ENCODE results near the gene NCK1.

NCK1 gene

GRCh38 chr3:136909187-136909586 lies 47.2 kb downstream of the NCK1 start:
- no peak for DNase-seq

- DNase-seq, result no peak
Observed at GRCh38 chr3:136910697-136911096, 48.7 kb downstream of the NCK1 start.

- no peak for DNase-seq
Observed at GRCh38 chr3:136913168-136913567, 51.2 kb downstream of the NCK1 start.

GRCh38 chr3:136914739-136915138 lies 52.7 kb downstream of the NCK1 start:
- DNase-seq, result no peak

- DNase-seq, result no peak
Observed at GRCh38 chr3:136916223-136916622, 54.2 kb downstream of the NCK1 start.

- DNase-seq, result no peak
Observed at GRCh38 chr3:136919799-136920580, 58.0 kb downstream of the NCK1 start.

GRCh38 chr3:136920904-136921611 lies 59.0 kb downstream of the NCK1 start:
- no peak for DNase-seq

- no peak for DNase-seq
Observed at GRCh38 chr3:136925425-136926190, 63.6 kb downstream of the NCK1 start.

- no peak for DNase-seq
Observed at GRCh38 chr3:136928240-136928639, 66.2 kb downstream of the NCK1 start.

GRCh38 chr3:136929977-136930670 lies 68.1 kb downstream of the NCK1 start:
- DNase-seq, result no peak

- DNase-seq, result no peak
Observed at GRCh38 chr3:136931606-136932005, 69.6 kb downstream of the NCK1 start.

GRCh38 chr3:136932523-136932922 lies 70.5 kb downstream of the NCK1 start:
- DNase-seq, result no peak

GRCh38 chr3:136932978-136933772 lies 71.2 kb downstream of the NCK1 start:
- no peak for DNase-seq

- DNase-seq, result no peak
Observed at GRCh38 chr3:136937175-136937574, 75.2 kb downstream of the NCK1 start.

- no peak for DNase-seq
Observed at GRCh38 chr3:136937851-136938250, 75.8 kb downstream of the NCK1 start.

- DNase-seq, result no peak
Observed at GRCh38 chr3:136938334-136938733, 76.3 kb downstream of the NCK1 start.

GRCh38 chr3:136939489-136939888 lies 77.5 kb downstream of the NCK1 start:
- no peak for DNase-seq

GRCh38 chr3:136942803-136943202 lies 80.8 kb downstream of the NCK1 start:
- DNase-seq, result no peak

- no peak for DNase-seq
Observed at GRCh38 chr3:136943436-136943835, 81.4 kb downstream of the NCK1 start.

- DNase-seq, result no peak
Observed at GRCh38 chr3:136946978-136947377, 85.0 kb downstream of the NCK1 start.

- DNase-seq, result no peak
Observed at GRCh38 chr3:136947477-136947876, 85.5 kb downstream of the NCK1 start.

GRCh38 chr3:136949146-136949545 lies 87.1 kb downstream of the NCK1 start:
- DNase-seq, result no peak

All from activated naive CD4-positive, alpha-beta T cell treated with anti-CD3 and anti-CD28 coated beads, Interleukin-2, amount 50 U/mL, for 16 hours (primary cell).